BLaER1 treated with 17β-estradiol and CSF1 and Interleukin-3, amounts not matched to agents 10 nM and 100 nM (cell line): ENCODE results near the gene CPS1.

ENCODE experiments used
- H3K27ac ChIP-seq, 11 experiments: shearing (Covaris generic); formaldehyde crosslinking; 2 replicates each; pipeline ENCODE4 v1.8.1; 2022
- H3K27me3 ChIP-seq, 11 experiments: shearing (Covaris generic); formaldehyde crosslinking; 2 replicates each; pipeline ENCODE4 v1.8.1; 2022
- H3K36me3 ChIP-seq, 11 experiments: shearing (Covaris generic); formaldehyde crosslinking; 2 replicates each; pipeline ENCODE4 v1.8.1; 2022
- H3K4me1 ChIP-seq, 10 experiments: shearing (Covaris generic); formaldehyde crosslinking; 2 replicates each; pipeline ENCODE4 v1.8.1; 2022
- H3K4me2 ChIP-seq, 11 experiments: shearing (Covaris generic); formaldehyde crosslinking; 2 replicates each; pipeline ENCODE4 v1.8.1; 2022
- H3K4me3 ChIP-seq, 10 experiments: shearing (Covaris generic); formaldehyde crosslinking; 2 replicates each; pipeline ENCODE4 v1.8.1; 2022
- H3K9ac ChIP-seq, 11 experiments: shearing (Covaris generic); formaldehyde crosslinking; 2 replicates each; pipeline ENCODE4 v1.8.1; 2022
- H3K9me3 ChIP-seq, 11 experiments: shearing (Covaris generic); formaldehyde crosslinking; replicated peaks in 1 of 11; 2 replicates each; pipeline ENCODE4 v1.8.1; 2022
- H4K20me1 ChIP-seq, 11 experiments: shearing (Covaris generic); formaldehyde crosslinking; 2 replicates each; pipeline ENCODE4 v1.8.1; 2022
- Cebpa-rat ChIP-seq, 11 experiments: shearing (Covaris generic); IDR thresholded peaks; 2 replicates each; pipeline ENCODE4 v1.8.1; 2022

Gene CPS1

GRCh38 chr2:210620456-210620855 is 64.1 kb downstream of the CPS1 start:
- Histone ChIP-seq H3K36me3 (no peaks in the 10 kb centered on the region), H3K27ac (no peak overlapping the region), H3K4me3 (no peak overlapping the region), H3K9me3 (no peaks in the 10 kb centered on the region), H3K4me2 (peak overlapping the region in 7 of 11 experiments; percentile 13 to 36 (median 26); a peak in 8 of 22 replicates), H3K9ac (no peak overlapping the region), H3K27me3 (no peaks in the 10 kb centered on the region), H3K4me1 (peaks cover 0 to 8% (median 7%) of the 10 kb centered on the region in 10 experiments; a peak in 11 of 20 replicates), H4K20me1 (no peaks in the 10 kb centered on the region)
- no peak for TF ChIP-seq Cebpa-rat (IDR thresholded peaks at IDR 0.05)

- Histone ChIP-seq H3K4me1 (peaks cover 6 to 17% (median 9%) of the 10 kb centered on the region in 10 experiments; a peak in 16 of 20 replicates), H3K4me3 (no peak overlapping the region), H3K9ac (no peak overlapping the region), H3K27ac (no peak overlapping the region), H4K20me1 (no peaks in the 10 kb centered on the region), H3K36me3 (no peaks in the 10 kb centered on the region), H3K9me3 (no peaks in the 10 kb centered on the region), H3K27me3 (no peaks in the 10 kb centered on the region), H3K4me2 (no peak overlapping the region)
- TF ChIP-seq Cebpa-rat (IDR thresholded peaks at IDR 0.05): no peak
Measured at GRCh38 chr2:210623506-210623905, 67.1 kb downstream of the CPS1 start.

DNA sequence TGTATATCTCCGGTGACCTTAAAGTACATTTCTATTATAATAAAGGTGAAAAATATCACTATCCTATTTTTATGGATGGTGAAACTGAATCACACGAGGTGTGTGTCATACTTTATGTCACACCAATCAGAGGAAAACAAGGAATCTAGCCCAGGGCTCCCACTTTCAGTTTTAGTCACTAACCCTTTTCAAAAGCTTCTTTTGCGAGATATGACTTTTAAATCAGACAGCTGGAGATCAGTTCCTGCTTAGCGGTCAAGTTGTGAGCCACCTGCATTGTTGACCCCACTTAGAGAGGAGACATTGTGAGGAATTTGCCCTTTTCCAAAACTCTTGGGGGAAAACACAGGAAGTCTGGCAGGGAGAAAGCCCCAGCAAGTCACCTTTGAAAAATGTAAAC is 70.5 kb downstream of the CPS1 start:
- H3K36me3 ChIP-seq: no peaks in the 10 kb centered on the region
- TF ChIP-seq Cebpa-rat (IDR thresholded peaks at IDR 0.05): no peak
- no peak overlapping the region for H3K9ac ChIP-seq
- H3K4me1 ChIP-seq: peaks cover 0 to 17% (median 3%) of the 10 kb centered on the region in 10 experiments; a peak in 7 of 20 replicates
- no peaks in the 10 kb centered on the region for H3K9me3 ChIP-seq
- no peak overlapping the region for H3K4me3 ChIP-seq
- H3K27me3 ChIP-seq: no peaks in the 10 kb centered on the region
- H3K27ac ChIP-seq: no peak overlapping the region
- H4K20me1 ChIP-seq: no peaks in the 10 kb centered on the region
- H3K4me2 ChIP-seq: no peak overlapping the region; a peak in 1 of 22 replicates

GRCh38 chr2:210630873-210631560 is 74.6 kb downstream of the CPS1 start:
- Histone ChIP-seq H3K9me3 (no peaks in the 10 kb centered on the region), H3K4me1 (peaks cover 0 to 17% (median 5%) of the 10 kb centered on the region in 10 experiments; a peak in 10 of 20 replicates), H3K27me3 (no peaks in the 10 kb centered on the region; a peak in 1 of 22 replicates), H3K4me3 (no peak overlapping the region), H3K27ac (no peak overlapping the region), H4K20me1 (no peaks in the 10 kb centered on the region), H3K4me2 (no peak overlapping the region), H3K36me3 (no peaks in the 10 kb centered on the region), H3K9ac (no peak overlapping the region)
- TF ChIP-seq Cebpa-rat (IDR thresholded peaks at IDR 0.05): no peak

GRCh38 chr2:210633699-210634098 is 77.3 kb downstream of the CPS1 start:
- peaks cover 0 to 5% (median 0%) of the 10 kb centered on the region in 10 experiments; a peak in 3 of 20 replicates for H3K4me1 ChIP-seq
- no peak overlapping the region for H3K4me3 ChIP-seq

DNA sequence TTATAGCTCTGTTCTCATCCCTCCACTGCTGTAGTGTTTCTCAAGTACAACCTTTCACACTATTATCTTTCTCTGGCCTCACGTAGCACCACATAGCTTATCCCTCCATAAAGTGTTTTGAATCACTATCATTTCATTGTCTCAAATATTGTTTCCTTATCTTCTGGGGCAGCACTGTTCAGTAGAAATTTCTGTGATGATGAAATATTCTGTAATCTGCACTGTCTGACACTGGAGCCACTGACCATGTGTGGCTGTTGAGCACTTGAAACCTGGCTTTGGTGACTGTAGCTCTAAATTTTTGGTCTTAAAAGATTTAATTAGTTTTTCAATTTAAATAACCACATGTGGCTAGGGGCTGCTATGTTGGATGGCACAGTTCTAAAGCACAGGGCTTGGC is 78.9 kb downstream of the CPS1 start:
- Histone ChIP-seq H3K27me3 (no peaks in the 10 kb centered on the region; a peak in 1 of 22 replicates), H3K27ac (no peak overlapping the region), H3K4me3 (no peak overlapping the region), H3K4me1 (peaks cover 0 to 5% (median 0%) of the 10 kb centered on the region in 10 experiments; a peak in 3 of 20 replicates), H4K20me1 (no peaks in the 10 kb centered on the region), H3K36me3 (no peaks in the 10 kb centered on the region), H3K9ac (no peak overlapping the region), H3K4me2 (no peak overlapping the region), H3K9me3 (no peaks in the 10 kb centered on the region)
- no peak for TF ChIP-seq Cebpa-rat (IDR thresholded peaks at IDR 0.05)

More at GRCh38 chr2:210633699-210634098, 77.3 kb downstream of the CPS1 start:
- no peak overlapping the region for H3K9ac ChIP-seq
- H4K20me1 ChIP-seq: no peaks in the 10 kb centered on the region
- no peak overlapping the region for H3K27ac ChIP-seq
- H3K27me3 ChIP-seq: no peaks in the 10 kb centered on the region; a peak in 1 of 22 replicates
- no peaks in the 10 kb centered on the region for H3K36me3 ChIP-seq
- no peak overlapping the region for H3K4me2 ChIP-seq
- no peak for TF ChIP-seq Cebpa-rat (IDR thresholded peaks at IDR 0.05)
- H3K9me3 ChIP-seq: no peaks in the 10 kb centered on the region

GRCh38 chr2:210642333-210642732 is 85.9 kb downstream of the CPS1 start:
- Histone ChIP-seq H3K9ac (no peak overlapping the region), H3K27ac (no peak overlapping the region), H3K4me2 (no peak overlapping the region), H3K27me3 (no peaks in the 10 kb centered on the region), H4K20me1 (no peaks in the 10 kb centered on the region), H3K4me1 (no peaks in the 10 kb centered on the region), H3K9me3 (no peaks in the 10 kb centered on the region), H3K4me3 (no peak overlapping the region), H3K36me3 (no peaks in the 10 kb centered on the region)
- TF ChIP-seq Cebpa-rat (IDR thresholded peaks at IDR 0.05): no peak

DNA sequence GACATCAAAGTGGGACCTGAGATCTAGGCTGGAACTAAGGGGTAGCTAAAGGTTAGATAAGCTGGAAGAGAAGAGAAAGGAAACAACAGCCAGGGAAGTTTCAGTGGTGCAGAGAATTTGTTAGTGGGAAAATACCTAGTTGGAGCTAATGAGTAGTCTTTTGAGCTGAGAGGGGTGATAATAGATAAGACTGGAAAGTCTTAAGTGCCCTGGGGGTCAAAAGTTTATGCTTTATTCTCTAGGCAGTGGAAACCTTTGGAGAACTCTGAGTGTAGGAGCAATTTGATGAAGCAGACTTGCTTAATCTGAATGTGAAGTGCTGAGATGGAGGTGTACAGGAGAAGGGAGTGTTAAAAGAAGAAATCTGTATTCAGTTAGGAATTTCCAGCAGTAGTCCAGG is 90.8 kb downstream of the CPS1 start:
- Histone ChIP-seq H3K4me3 (no peak overlapping the region), H3K9ac (no peak overlapping the region), H4K20me1 (no peaks in the 10 kb centered on the region), H3K9me3 (no peaks in the 10 kb centered on the region), H3K4me1 (no peaks in the 10 kb centered on the region), H3K27ac (no peak overlapping the region), H3K27me3 (no peaks in the 10 kb centered on the region), H3K36me3 (no peaks in the 10 kb centered on the region), H3K4me2 (no peak overlapping the region)
- no peak for TF ChIP-seq Cebpa-rat (IDR thresholded peaks at IDR 0.05)

GRCh38 chr2:210654091-210654490 is 97.7 kb downstream of the CPS1 start:
- H3K27me3 ChIP-seq: no peaks in the 10 kb centered on the region
- no peaks in the 10 kb centered on the region for H3K36me3 ChIP-seq
- no peak overlapping the region for H3K4me2 ChIP-seq
- no peaks in the 10 kb centered on the region for H3K4me1 ChIP-seq
- no peak for TF ChIP-seq Cebpa-rat (IDR thresholded peaks at IDR 0.05)
- no peaks in the 10 kb centered on the region for H3K9me3 ChIP-seq
- no peak overlapping the region for H3K4me3 ChIP-seq
- H3K9ac ChIP-seq: no peak overlapping the region
- H4K20me1 ChIP-seq: no peaks in the 10 kb centered on the region
- no peak overlapping the region for H3K27ac ChIP-seq
